ENCODE measurements around the gene AGBL4.

Gene AGBL4

DNA sequence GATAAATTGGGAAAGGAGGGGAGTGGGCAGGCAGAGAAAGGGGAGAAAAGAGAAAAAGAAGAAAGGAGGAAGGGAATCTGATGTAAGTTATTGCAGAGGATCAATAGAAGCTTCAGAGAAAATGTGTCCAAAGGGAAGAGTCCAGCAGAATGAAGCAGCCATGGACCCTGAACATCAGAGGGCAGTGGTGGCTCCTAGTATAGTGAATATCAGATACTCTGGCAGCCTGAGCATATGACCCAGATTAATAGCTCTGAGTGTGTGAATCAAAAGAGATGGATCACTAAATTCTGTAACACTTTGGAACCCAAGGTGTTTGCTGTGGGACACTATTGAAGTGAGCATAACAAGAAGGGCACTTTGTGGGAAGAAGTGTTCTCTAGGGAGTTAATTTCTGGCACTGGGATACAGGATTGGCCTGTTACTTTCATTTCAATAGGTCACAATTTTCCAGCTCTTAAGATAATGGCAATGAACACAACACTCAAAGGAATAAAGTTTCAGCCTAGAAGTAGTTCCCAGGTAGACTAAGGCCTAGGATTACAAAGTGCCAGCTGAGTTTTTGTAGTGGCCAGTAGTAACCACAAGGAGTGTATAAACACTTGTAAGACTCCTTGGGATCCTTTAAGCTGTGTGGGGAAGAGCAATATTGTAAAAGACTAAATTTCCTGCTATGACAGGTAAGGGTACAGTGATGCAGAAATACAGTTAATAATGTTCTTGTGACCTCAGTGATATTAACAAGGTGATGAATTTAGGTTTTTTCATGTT, 1082.6 kb downstream of the AGBL4 start:
- DNase-seq (ENCODE audit: low read depth), result no peak

DNA sequence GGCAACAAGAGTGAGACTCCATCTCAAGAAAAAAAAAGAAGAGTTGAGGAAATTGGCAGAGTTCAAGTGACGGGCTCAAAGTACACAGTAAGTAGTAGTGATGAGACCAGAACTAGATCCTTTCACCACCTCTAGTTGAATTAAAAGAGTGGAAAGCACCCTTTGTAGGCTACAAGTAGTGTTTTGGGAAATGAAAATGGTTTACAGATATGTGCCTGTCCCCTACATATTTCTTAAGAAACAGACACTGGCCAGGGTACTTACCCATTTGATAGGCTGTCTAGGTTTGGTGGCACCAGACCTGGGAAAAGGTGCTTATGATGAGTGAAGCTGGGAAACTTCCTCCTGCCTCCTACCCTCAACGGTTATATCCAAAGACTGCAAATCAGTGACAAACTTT, 1083.4 kb downstream of the AGBL4 start:
- no peak for DNase-seq (ENCODE audit: low read depth)

DNA sequence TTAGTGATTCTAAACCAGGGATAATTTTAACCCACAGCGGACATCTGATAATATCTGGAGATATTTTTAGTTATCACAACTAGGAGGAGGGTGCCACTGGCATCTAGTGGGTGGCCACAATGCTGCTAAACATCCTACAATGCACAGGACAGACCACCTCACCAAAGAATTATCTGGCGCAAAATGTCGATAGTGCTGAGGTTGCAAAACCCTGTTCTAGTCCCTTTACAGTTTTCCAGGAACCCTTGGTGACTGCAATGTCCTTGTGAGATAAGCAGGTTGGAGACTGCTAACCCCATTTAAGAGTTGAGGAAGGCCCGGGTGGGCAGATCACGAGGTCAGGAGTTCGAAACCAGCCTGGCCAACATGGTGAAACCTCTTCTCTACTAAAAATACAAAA, 1083.9 kb downstream of the AGBL4 start:
- no peak for DNase-seq (ENCODE audit: low read depth)

DNA sequence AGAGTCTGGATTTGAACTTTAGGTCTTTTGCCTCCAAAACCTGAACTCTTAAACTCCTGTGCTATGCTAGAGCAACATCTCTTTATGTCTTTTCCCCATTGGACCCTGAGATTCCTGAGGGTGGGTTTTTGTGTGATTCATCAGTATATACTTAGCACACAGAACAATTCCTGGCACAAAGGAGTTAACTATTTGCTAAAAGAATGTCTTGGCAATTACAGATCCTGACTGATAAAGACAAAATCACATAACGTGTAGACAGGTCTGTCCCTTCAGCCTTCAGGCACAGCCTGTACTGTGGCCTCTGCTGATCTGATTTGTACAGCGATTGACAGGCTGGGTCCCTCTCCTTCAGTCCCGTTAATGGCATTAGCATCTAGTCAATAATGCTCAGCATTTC, 1084.7 kb downstream of the AGBL4 start:
- DNase-seq (ENCODE audit: low read depth), result no peak

DNA sequence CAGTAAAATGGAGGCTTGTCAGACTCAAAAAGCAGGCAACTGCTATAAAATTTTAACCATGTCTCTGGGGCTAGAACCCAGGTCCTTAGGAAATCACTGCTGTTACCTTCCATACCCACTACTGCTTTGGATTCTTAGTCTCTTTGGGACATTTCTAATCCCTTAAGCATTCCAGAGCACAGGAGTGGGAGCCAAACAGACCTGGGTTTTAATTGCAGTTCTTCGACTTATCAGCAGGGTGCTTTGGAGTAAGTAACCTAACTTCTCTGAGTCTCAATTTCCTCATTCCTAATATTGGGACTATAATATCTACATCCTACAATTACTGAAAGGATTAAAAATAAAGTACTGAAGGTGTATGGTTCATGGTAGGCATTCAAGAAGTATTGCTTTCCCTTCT, 1086.0 kb downstream of the AGBL4 start:
- DNase-seq (ENCODE audit: low read depth), result no peak

DNA sequence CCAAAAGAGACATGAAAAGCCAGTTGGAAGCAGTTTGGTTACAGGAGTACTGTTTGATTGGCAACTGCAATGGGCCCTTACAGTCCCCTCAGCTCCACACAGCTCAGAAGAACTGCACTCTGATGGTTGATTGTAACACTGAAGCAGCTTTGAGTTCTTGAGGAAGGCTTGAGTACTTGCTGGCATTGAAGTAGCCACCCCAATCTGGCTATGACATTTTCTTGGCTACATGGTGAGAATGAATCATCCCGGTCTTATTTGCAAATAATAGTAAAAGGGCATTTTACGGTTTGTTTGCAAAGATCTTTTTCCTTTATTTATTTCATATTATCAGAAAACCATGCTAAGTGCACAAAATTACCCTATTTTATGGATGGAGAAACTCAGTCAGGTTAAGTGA, 1087.3 kb downstream of the AGBL4 start:
- no peak for DNase-seq (ENCODE audit: low read depth)

DNA sequence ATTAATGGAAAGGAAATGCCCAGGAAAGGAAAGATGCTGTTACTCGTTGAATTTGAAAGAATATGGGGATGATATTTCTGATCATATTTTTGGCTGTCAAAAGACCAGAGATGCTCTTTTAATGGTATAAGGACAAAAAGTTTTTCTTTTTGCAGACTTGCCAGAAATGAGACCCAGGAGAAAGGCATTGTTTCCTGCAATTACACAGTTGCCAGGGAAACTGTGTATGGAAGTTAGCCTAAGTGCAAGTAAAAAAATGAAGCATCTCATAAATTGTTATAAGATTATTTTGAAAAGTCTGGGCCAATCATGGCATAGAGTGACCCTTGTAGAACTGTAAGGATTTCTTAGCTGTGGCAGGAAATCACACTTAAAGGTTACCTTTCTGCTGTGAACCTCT, 1091.4 kb downstream of the AGBL4 start:
- DNase-seq (ENCODE audit: low read depth), result no peak

DNA sequence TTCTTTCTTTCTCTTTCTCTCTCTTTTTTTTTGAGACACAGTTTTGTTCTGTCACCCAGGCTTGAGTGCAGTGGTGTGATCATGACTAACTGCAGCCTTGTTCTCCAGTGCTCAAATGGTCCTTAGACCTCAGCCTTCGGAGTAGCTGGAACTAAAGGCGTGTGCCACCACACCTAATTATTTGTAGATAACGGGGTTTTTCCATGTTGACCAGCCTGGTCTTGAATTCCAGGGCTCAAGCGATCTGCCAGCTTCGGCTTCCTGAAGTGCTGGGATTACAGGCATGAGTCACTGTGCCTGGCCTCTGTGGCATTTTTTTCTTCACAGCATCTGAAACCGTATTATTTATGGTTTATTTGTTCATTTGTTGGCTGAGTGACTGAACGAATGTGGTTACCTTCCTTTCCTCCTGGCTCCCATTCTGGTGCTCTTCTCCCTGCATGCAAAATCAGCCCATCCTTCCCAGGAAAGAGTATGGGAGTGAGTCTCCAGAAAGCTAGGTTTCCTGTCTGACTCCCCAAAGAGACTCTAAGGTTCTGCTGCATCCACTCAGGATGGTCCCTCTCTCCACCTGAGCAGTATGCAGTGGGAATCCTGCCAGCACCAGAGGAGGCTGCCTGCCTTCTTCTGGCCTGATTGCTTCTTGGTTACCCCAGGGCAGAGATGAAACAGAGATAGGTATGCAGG, 1092.1 kb downstream of the AGBL4 start:
- no peak for DNase-seq (ENCODE audit: low read depth)

DNA sequence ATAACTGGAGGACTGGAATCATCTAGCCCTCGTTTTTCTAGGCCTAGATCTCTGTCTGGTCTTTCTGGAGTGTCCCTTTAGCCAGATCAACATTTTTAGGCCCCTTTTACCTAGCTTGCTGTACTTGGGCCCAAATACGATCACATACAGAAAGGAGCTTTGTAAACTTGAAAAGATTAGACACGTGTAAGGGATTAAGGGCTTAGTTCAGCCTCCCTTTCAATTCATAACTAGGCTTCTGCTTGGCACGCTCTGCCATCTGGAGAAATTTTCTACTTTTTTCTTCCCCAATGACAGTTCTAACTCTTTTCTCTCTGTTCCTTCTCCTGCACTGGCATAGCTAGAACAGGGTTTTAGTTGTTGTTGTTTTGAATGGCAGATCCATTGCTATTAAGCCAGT, 1093.7 kb downstream of the AGBL4 start:
- DNase-seq (ENCODE audit: low read depth), result no peak

DNA sequence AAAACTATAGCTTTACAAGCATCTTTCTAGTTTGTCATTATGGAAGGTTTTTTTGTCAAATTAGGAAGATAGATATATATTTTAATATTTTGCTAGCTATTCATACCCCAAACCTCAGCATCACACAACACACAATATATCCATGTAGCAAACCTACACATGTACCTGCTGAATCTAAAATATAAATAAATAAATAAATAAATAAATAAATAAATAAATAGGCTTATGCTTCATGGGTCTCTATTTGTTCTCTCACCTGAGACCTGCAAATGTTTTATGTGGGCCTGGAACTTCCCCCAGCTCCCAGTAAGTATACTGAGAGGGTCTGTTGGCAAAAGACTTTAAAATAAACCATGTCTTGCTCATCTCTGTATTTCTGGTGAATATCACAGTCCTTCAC, 1099.7 kb downstream of the AGBL4 start:
- no peak for DNase-seq (ENCODE audit: low read depth)

DNA sequence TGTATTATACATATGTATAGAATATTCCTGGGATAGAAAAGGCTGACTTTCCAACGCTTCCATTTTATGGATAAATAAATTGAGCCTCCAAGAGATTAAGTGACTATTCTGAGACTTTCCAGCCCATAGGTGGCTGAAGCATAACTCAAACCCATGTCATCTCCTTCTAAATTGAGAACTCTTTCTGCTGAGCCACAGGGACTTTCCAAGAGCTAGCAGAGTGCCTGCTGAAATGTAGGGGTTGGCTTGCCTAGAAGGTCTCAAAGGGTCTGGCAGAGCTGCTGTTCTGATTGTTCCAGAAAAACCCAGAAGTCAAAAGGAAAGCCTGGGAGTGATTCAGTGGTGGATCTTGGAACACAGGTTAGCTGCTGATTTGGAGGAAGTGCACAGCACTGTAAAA, 1100.6 kb downstream of the AGBL4 start:
- no peak for DNase-seq (ENCODE audit: low read depth)

DNA sequence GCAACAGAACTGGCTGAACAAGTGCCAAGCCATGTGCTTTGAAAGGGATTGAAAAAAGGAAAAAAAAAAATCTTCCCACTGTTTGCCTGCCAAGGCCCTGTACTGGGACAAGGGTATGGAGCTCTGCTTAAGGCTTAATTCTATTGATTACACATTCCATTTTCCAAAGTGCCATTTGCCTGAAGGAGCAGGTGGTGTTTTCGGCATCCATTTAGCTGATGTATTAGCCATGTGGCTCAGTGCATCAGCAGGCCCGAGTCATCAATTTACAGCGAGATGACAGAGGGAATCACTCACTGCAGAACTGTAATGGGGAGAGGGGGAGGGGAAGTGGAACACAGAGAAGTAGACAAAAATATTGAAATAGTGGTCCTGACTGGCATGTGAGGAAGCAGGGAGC, 1102.9 kb downstream of the AGBL4 start:
- no peak for DNase-seq (ENCODE audit: low read depth)

DNA sequence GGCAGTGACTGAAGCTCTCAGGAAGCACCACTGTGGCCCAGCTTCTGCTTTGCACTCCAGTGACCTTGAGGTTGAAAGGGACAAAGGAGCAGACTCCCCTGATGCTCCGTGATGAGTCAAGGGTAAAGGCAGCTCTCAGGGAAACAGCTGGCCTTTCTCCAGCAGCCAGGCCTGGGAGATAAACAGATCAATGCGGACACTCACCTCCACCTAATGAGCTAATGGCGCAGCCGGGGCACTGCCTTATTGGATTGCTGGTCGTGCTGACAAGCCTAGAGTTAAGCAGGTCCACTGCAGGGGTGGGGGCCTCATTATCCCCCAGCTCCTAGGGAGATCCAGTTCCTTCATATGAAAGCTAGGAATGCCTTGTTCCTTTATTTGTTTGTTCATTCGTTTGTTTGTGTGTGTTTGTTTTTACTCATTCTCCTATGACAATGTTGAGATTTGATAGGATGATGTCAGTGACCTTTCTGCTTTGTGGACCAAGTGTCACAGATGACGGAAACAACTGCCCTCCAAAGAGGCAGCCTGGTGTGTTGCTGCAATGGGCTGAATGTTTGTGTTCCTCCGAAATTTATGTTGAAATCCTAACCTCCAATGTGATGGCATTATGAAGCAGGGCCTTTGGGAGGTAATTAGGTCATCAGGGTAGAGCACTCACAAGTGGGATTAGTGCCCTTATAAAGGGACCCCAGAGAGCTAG, 1105.7 kb downstream of the AGBL4 start:
- DNase-seq (ENCODE audit: low read depth), result no peak

DNA sequence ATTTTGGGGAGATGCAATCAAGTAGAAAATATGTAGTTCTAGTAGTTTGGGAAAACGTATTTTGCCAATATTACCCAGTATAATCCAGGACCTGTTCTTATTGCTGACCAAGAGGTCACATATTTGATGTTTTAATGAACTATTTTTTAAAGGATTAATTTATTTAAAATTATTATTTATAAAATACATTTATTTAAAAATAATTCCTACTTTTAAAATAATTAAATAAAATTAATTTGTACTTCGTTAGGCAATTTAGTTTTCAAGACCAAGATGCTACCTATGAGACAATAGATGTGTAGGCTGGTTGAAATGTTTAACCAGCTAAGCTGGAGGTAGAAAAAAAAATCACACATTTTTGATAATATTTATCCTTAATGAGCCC, 1106.7 kb downstream of the AGBL4 start:
- DNase-seq (ENCODE audit: low read depth), result no peak

DNA sequence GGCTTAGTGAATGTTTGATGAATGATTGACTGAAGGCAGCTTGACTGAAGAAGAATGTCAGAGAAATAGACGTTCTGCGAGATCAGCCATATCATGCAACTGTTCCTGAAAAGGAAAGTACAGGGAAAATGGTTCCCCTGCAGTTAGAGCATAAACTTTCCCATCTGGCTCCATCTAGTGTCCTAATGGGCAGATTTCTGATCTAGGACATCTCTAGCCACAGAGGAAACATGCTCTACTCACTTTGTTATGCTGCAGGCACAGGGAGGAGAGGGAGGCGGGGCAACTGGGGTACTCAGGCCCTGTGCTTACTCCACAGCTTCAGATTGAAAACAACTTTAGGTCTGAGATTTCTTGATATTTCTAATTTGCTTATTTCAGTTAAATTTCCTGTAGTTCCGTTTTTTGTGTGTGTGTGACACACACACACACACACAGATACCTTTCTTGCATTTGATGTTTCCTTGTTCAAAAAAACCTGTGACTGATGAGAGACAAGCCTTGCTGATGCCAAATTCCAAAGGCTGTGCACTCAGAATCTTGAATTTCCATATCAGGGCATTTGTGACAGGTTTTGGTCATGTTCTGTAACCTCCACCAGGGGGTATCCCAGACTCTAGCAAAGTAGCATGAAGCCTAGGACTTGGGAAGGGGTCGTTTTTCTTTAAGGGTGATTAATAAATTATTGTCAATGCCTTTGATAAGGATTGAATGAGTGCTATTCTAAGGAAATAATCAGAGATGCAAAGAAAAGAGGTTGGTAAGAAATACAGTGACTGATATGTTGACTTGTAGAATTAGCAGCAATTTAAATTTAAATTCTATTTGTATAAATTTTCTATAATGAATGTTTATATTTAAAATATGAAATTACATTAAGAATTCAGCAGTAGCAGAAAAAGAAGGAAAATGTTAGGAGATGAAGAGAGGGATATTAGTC, 1107.4 kb downstream of the AGBL4 start:
- no peak for DNase-seq (ENCODE audit: low read depth)

DNA sequence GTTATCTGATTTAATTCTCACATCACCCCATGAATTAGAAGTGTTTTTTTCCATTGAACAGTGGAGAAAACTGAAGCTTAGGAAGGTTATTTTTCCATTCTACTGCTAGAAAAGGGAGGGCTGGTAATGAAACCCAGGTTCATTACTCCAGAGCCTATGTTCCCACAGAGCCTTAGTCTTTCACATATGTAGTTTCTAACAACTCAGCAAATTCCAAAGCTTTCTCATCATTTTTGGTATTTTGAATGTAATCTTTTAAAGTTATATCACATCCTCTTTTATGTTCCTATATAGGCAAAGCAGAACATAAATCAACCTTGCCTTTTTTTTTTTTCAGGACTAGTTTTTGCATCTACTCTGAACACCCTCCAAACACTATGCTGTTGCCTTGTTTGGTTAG, 1115.1 kb downstream of the AGBL4 start:
- DNase-seq (ENCODE audit: low read depth), result no peak

DNA sequence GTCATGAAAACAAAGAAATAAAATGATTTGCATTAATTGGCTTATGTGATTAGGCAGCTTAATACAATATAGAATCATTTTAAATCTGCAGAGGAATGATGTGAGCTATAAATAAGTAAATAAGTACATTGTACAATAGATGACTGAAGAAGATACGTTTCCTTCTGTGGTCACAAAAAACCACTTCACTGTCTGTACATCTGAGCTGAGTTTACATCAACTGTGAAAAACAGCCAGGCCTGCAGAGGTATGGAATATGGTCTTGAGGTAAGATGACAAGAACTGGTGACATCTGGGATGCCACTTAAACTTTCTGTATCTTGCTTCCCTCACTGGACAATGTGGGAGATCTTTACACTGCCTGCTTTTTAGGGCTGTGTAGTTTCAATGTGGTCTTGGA, 1117.0 kb downstream of the AGBL4 start:
- no peak for DNase-seq (ENCODE audit: low read depth)

DNA sequence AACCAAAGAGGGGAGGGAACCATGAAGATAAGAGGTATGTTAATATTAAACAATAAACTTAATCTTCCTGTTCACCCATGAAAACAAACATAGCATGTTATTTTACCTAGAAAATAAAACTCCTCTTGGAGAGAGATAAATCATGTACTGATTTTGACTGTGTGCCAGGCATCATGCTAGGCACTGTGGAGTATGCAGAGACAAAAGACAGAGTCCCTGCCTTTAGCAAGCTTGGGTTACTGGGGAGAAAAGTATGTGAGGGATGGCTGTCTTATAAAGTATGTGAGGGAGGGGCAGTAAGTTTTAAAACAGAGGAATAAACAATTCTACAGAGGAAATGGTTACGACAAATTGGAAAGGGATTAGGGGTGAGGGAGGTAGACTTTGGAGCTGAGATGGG, 1117.6 kb downstream of the AGBL4 start:
- DNase-seq (ENCODE audit: low read depth), result no peak

DNA sequence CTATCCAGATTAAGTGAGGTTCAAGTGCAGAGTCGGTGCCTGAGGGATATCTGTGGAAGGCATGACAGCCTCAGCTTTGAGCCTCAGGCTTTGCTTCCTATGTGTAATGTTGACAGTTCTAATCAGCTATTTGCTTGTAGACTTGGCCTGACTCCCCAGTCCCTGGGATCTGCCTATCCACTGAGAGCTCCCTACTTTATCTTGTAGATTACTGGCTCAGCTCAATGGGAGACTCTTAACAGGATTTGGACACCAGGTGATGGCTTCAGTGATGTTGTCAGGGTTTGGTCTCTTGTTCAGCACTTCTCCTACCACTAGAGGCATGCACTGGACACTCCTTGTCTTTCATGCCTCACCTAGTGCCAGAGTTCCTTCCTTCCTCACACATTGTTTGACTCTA, 1120.5 kb downstream of the AGBL4 start:
- DNase-seq (ENCODE audit: low read depth), result no peak

DNA sequence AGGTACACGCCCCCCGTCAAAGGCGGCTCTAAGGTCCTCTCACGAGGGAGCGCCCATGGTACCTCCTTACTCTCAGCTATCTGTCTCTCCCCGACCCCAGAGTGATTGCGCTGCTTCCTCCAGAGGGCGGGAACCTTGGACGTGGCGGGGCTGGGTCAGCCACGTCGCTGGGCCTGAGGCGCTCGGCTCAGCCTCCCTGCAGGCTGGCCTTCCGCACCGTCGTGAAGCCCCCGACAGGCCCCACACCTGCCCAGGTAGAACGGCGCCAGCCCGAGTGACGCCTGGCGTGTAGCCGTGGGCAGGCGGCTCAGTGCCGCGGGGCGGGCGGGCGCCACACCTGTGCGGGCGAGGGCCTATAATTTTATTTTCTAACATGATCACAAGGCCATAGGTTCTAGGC, 1124.9 kb downstream of the AGBL4 start:
- no peak for DNase-seq (ENCODE audit: low read depth)

DNA sequence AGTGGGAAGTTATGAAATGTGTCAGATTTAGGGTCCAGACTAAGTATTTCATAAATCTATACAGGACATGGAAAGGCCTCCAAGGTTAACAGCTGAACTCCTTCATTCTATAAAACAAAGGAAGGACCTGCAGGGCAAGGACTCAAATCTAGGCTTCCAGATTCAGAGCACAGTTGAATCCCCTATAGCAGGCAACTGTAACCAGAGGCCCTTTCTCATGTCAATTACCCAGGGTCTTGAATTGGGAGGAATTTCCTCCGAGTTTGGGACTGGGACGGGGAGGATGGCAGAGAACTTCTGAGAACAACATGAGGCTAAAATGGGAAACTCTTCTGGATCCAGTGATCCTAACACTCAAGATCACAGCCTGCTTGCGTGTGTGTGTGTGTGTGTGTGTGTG, 1134.1 kb downstream of the AGBL4 start:
- DNase-seq (ENCODE audit: low read depth), result no peak

DNA sequence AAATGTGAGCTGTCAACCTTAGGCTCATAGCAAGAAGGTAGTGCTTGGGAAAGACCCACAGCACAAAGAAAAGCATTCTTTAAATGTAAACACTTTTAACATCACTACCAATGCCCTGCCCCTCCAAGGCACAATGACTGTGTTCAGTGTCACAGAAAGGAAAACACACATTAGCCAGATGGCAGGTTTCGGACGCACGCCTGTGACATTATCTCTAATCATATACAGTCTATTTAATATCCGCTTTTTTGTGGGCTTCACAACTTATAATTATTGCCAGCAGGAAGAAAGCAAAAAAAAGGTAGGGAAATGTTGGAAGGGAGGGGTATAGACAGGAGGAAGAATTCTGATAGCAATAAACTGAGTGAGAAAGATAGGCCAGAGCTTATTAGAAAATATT, 1134.7 kb downstream of the AGBL4 start:
- no peak for DNase-seq (ENCODE audit: low read depth)

Measured in stimulated activated CD8-positive, alpha-beta memory T cell treated with anti-CD3 and anti-CD28 coated beads, Interleukin-12 subunit alpha, Interleukin-12 subunit beta, amount 100 ng/mL, for 1 hour (primary cell).